ENCODE measurements around the gene CAPN9. TPM values are rescaled to one million over a fixed set of nuclear protein-coding genes. Genes with fewer than 3 reads are reported as not detected.

The CAPN9 gene
- total RNA-seq, 2 experiments from 2014 or later, result not detected

- TF ChIP-seq CTCF (IDR thresholded peaks at IDR 0.05), result no peak
- CTCF ChIA-PET, result no interaction called here
- H3K27ac Mint-ChIP-seq, result no peak overlapping the region
- POLR2A ChIA-PET, result no interaction called here
- ATAC-seq, result no peak
- no peak for DNase-seq
- no peaks in the 10 kb centered on the region for H3K27me3 Mint-ChIP-seq
- H3K4me3 Mint-ChIP-seq, result no peak overlapping the region
- no peaks in the 10 kb centered on the region for H3K36me3 Mint-ChIP-seq (ENCODE audit: low read depth)
- intact Hi-C loops (cut with micrococcal nuclease), result no loop called here
- peaks cover 11% of the 10 kb centered on the region for H3K4me1 Mint-ChIP-seq (ENCODE audit: low read depth)
- no peaks in the 10 kb centered on the region for H3K9me3 Mint-ChIP-seq
Measured at GRCh38 chr1:230749150-230749549, 2.0 kb downstream of the CAPN9 start.

DNA sequence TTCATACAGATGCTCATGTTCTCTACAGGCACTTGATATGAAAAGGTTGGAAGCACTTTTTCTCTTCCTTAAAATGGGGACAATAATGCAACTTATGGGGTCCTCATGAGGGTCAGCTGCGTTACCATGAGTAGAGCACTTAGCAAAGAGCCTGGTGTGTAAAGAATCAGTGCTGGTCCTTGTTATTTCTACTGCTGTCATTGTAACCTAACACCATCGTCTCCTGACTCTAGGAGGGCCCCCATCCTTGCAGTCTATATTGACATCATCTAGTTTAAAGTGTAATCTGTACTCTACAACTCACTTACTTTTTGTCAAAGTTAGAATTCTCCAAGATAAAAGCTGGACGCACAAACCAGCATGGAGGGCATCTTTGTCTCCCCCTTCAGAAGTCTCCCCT is 2.4 kb downstream of the CAPN9 start:
- DNase-seq, result no peak
- ATAC-seq, result no peak
- Mint-ChIP-seq H3K36me3 (ENCODE audit: low read depth) (no peaks in the 10 kb centered on the region), H3K4me1 (ENCODE audit: low read depth) (peaks cover 11% of the 10 kb centered on the region), H3K27ac (no peak overlapping the region), H3K9me3 (no peaks in the 10 kb centered on the region), H3K27me3 (no peaks in the 10 kb centered on the region), H3K4me3 (no peak overlapping the region)
- ChIA-PET POLR2A (no interaction called here), CTCF (no interaction called here)
- intact Hi-C loops (cut with micrococcal nuclease), result no loop called here
- TF ChIP-seq CTCF (IDR thresholded peaks at IDR 0.05), result no peak

- ChIA-PET POLR2A (no interaction called here), CTCF (no interaction called here)
- no peak for TF ChIP-seq CTCF (IDR thresholded peaks at IDR 0.05)
- ATAC-seq (no peak), DNase-seq (no peak)
- no peaks in the 10 kb centered on the region for H3K27me3 Mint-ChIP-seq
- H3K4me1 Mint-ChIP-seq (ENCODE audit: low read depth), result peaks cover 11% of the 10 kb centered on the region
- no peak overlapping the region for H3K4me3 Mint-ChIP-seq
- H3K9me3 Mint-ChIP-seq, result no peaks in the 10 kb centered on the region
- no peak overlapping the region for H3K27ac Mint-ChIP-seq
- H3K36me3 Mint-ChIP-seq (ENCODE audit: low read depth), result no peaks in the 10 kb centered on the region
- intact Hi-C loops (cut with micrococcal nuclease), result no loop called here
Measured at GRCh38 chr1:230750576-230750975, 3.4 kb downstream of the CAPN9 start.

DNA sequence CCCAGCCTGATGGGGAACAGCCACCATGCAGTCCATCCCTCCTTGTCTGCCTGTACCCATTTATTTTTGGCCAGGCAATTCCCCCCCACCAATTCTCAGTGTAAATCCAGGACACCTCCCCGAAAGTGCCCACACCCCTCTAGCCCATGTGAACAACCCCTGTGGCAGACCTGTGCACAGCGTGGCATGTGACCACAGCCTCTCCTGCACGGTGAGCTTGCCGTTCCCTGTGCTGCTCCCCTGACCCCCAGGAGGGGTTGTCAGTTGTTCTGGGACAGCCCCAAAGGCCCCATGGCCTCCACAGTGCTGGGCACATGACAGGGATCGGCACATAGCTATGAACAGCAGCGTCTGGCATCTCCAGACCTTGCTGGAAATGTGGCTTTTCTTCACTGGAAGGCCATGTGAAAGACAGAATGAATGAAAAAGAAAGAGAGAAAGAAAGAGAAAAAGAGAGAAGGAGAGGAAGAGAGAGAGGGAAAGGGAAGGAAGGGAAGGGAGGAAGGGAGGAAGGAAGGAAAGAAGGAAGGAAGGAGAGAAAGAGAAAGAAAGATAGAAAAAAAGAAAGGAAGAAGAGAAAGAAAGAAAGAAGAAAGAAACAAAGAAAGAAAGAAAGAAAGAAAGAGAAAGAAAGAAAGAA is 3.9 kb downstream of the CAPN9 start:
- H3K27me3 Mint-ChIP-seq, result no peaks in the 10 kb centered on the region
- POLR2A ChIA-PET, result no interaction called here
- CTCF ChIA-PET, result no interaction called here
- no peaks in the 10 kb centered on the region for H3K36me3 Mint-ChIP-seq (ENCODE audit: low read depth)
- DNase-seq, result no peak
- intact Hi-C loops (cut with micrococcal nuclease), result no loop called here
- no peak for TF ChIP-seq CTCF (IDR thresholded peaks at IDR 0.05)
- H3K4me1 Mint-ChIP-seq (ENCODE audit: low read depth), result peaks cover 11% of the 10 kb centered on the region
- H3K4me3 Mint-ChIP-seq, result no peak overlapping the region
- ATAC-seq, result no peak
- H3K27ac Mint-ChIP-seq, result no peak overlapping the region
- no peaks in the 10 kb centered on the region for H3K9me3 Mint-ChIP-seq

- intact Hi-C loops (cut with micrococcal nuclease), result no loop called here
- no peaks in the 10 kb centered on the region for H3K27me3 Mint-ChIP-seq
- no peaks in the 10 kb centered on the region for H3K36me3 Mint-ChIP-seq (ENCODE audit: low read depth)
- ChIA-PET POLR2A (interaction anchor here (1.5 kb wide), 1 partner anchor 226 kb away, joined by 3 read pairs; the partner anchor contains the start of genes ARV1 and TTC13), CTCF (no interaction called here)
- no peaks in the 10 kb centered on the region for H3K9me3 Mint-ChIP-seq
- no peak for ATAC-seq
- TF ChIP-seq CTCF (IDR thresholded peaks at IDR 0.05), result no peak
- no peak overlapping the region for H3K4me3 Mint-ChIP-seq
- peaks cover 11% of the 10 kb centered on the region for H3K4me1 Mint-ChIP-seq (ENCODE audit: low read depth)
- no peak for DNase-seq
- no peak overlapping the region for H3K27ac Mint-ChIP-seq
Measured at GRCh38 chr1:230752407-230752806, 5.2 kb downstream of the CAPN9 start.

Data from activated CD8-positive, alpha-beta T cell treated with anti-CD3 and anti-CD28 coated beads for 36 hours (primary cell).